Hepatocyte (in vitro differentiated cells): ENCODE data around the gene FBLN1. TPM values are rescaled to one million over a fixed set of nuclear protein-coding genes. Genes with fewer than 3 reads are reported as not detected.

Source experiments
- DNase-seq: peaks from one replicate; pipeline ENCODE4 v3.0.0-alpha.2; 2016; ENCODE audit warnings: low spot score
- H2AFZ ChIP-seq: fragments of 200-600 bp; sonication (generic); 2 replicates; pipeline ENCODE4 v1.6.0; 2016; ENCODE audit warnings: antibody characterized with exemption, mild to moderate bottlenecking
- H3K27ac ChIP-seq: fragments of 200-600 bp; sonication (generic); 2 replicates; pipeline ENCODE4 v1.5.1; 2016; ENCODE audit warnings: mild to moderate bottlenecking
- H3K27me3 ChIP-seq: fragments of 200-600 bp; sonication (generic); 2 replicates; pipeline ENCODE4 v1.6.1; 2016
- H3K36me3 ChIP-seq: fragments of 200-600 bp; sonication (generic); replicated peaks from 2 replicates; pipeline ENCODE4 v1.5.1; 2016; ENCODE audit warnings: low read depth; ENCODE audit not compliant: insufficient read depth
- H3K4me1 ChIP-seq: fragments of 200-600 bp; sonication (generic); 2 replicates; pipeline ENCODE4 v1.5.1; 2016; ENCODE audit warnings: mild to moderate bottlenecking, moderate library complexity; ENCODE audit not compliant: insufficient read depth
- H3K4me2 ChIP-seq: fragments of 200-600 bp; sonication (generic); 2 replicates; pipeline ENCODE4 v1.6.0; 2016
- H3K4me3 ChIP-seq: fragments of 200-600 bp; sonication (generic); 2 replicates; pipeline ENCODE4 v1.5.1; 2016; ENCODE audit warnings: mild to moderate bottlenecking
- H3K79me2 ChIP-seq: fragments of 200-600 bp; sonication (generic); 2 replicates; pipeline ENCODE4 v1.6.0; 2017; ENCODE audit warnings: mild to moderate bottlenecking
- H3K9me2 ChIP-seq: fragments of 200-600 bp; sonication (generic); replicated peaks from 2 replicates; pipeline ENCODE4 v1.6.0; 2017; ENCODE audit warnings: mild to moderate bottlenecking; ENCODE audit not compliant: insufficient read depth
- H3K9me3 ChIP-seq: fragments of 200-600 bp; sonication (generic); 2 replicates; pipeline ENCODE4 v1.5.1; 2016; ENCODE audit warnings: low read depth, mild to moderate bottlenecking
- H4K20me1 ChIP-seq: fragments of 200-600 bp; sonication (generic); 2 replicates; pipeline ENCODE4 v1.6.0; 2016; ENCODE audit warnings: mild to moderate bottlenecking; ENCODE audit not compliant: insufficient read depth, poor library complexity, severe bottlenecking
- CTCF ChIP-seq: fragments of 200-600 bp; sonication (generic); IDR thresholded peaks from 2 replicates; pipeline ENCODE4 v1.5.1; 2016; ENCODE audit warnings: antibody characterized with exemption, mild to moderate bottlenecking; ENCODE audit not compliant: poor library complexity
- EZH2 ChIP-seq: fragments of 200-600 bp; sonication (generic); IDR thresholded peaks from 2 replicates; pipeline ENCODE4 v1.6.1; 2016; ENCODE audit warnings: antibody characterized with exemption, mild to moderate bottlenecking, borderline replicate concordance
- EZH2phosphoT487 ChIP-seq: fragments of 200-600 bp; sonication (generic); IDR thresholded peaks from one replicate; pipeline ENCODE4 v1.6.1; 2018; ENCODE audit warnings: antibody characterized with exemption, mild to moderate bottlenecking, low read depth, moderate library complexity; ENCODE audit not compliant: unreplicated experiment, severe bottlenecking
- WGBS: methylation state at CpG from one replicate; pipeline ENCODE4 v1.1.6; 2016; ENCODE audit warnings: low lambda C conversion rate; ENCODE audit errors: missing lambda C conversion rate; 5-methylcytosine and 5-hydroxymethylcytosine counted together
- polyA plus RNA-seq: library from polyadenylated mRNA; unstranded; fragments of >200 nt; fragmentation: Nextera tagmentation; extraction: Ambion mirVana; gene quantifications from 2 replicates; pipeline ENCODE4 v1.2.1, GENCODE V29; 2016
- total RNA-seq: library from RNA; depleted of rRNA; stranded (reverse); fragments of >200 nt; gene quantifications from 2 replicates; pipeline ENCODE4 v1.2.3, GENCODE V29; 2014

The FBLN1 gene
- total and polyA plus RNA-seq, 2 experiments from 2014 or later: 201 to 669 TPM

- no peak overlapping the region for H3K27ac ChIP-seq
These were observed 110.3 kb downstream of the FBLN1 start for GRCh38 chr22:45612940-45613339.

GRCh38 chr22:45615364-45615763 is 112.7 kb downstream of the FBLN1 start:
- H2AFZ ChIP-seq: no peak overlapping the region
- no peaks in the 10 kb centered on the region for H3K36me3 ChIP-seq
- H3K4me2 ChIP-seq: no peak overlapping the region
- no peak overlapping the region for H3K4me3 ChIP-seq
- no peak for TF ChIP-seq CTCF
- H3K9me3 ChIP-seq: peaks cover 4% of the 10 kb centered on the region
- DNase-seq: no peak
- H3K9me2 ChIP-seq: no peaks in the 10 kb centered on the region
- no peaks in the 10 kb centered on the region for H3K27me3 ChIP-seq
- H3K27ac ChIP-seq: no peak overlapping the region
- H3K4me1 ChIP-seq: no peaks in the 10 kb centered on the region
- 83% methylated on average over 3 of the region's 3 CpGs for WGBS
- no peaks in the 10 kb centered on the region for H3K79me2 ChIP-seq
- H4K20me1 ChIP-seq: no peaks in the 10 kb centered on the region

More at GRCh38 chr22:45612940-45613339, 110.3 kb downstream of the FBLN1 start:
- no peaks in the 10 kb centered on the region for H3K79me2 ChIP-seq
- no peak for DNase-seq
- H4K20me1 ChIP-seq: no peaks in the 10 kb centered on the region
- H2AFZ ChIP-seq: no peak overlapping the region
- no peak for TF ChIP-seq CTCF
- H3K4me1 ChIP-seq: no peaks in the 10 kb centered on the region
- WGBS: 81% methylated on average over 15 of the region's 15 CpGs
- H3K36me3 ChIP-seq: no peaks in the 10 kb centered on the region
- H3K27me3 ChIP-seq: no peaks in the 10 kb centered on the region
- no peaks in the 10 kb centered on the region for H3K9me2 ChIP-seq
- no peaks in the 10 kb centered on the region for H3K9me3 ChIP-seq
- H3K4me3 ChIP-seq: no peak overlapping the region
- no peak overlapping the region for H3K4me2 ChIP-seq

- Histone ChIP-seq H3K27ac (no peak overlapping the region), H3K79me2 (no peaks in the 10 kb centered on the region), H3K9me3 (peaks cover 4% of the 10 kb centered on the region), H3K27me3 (no peaks in the 10 kb centered on the region), H4K20me1 (no peaks in the 10 kb centered on the region), H2AFZ (no peak overlapping the region), H3K4me2 (no peak overlapping the region), H3K9me2 (no peaks in the 10 kb centered on the region), H3K36me3 (no peaks in the 10 kb centered on the region), H3K4me3 (no peak overlapping the region), H3K4me1 (no peaks in the 10 kb centered on the region)
- TF ChIP-seq CTCF: no peak
- no peak for DNase-seq
- WGBS: 98% methylated on average over 2 of the region's 2 CpGs
These were observed 113.7 kb downstream of the FBLN1 start for GRCh38 chr22:45616432-45616831.

- 82% methylated on average over 6 of the region's 8 CpGs for WGBS
- TF ChIP-seq EZH2 (no peak), EZH2phosphoT487 (no peak), CTCF (no peak)
These were observed 115.3 kb downstream of the FBLN1 start for GRCh38 chr22:45617948-45618347.

More at GRCh38 chr22:45617948-45618347, 115.3 kb downstream of the FBLN1 start:
- Histone ChIP-seq H3K4me2 (no peak overlapping the region), H3K9me2 (no peaks in the 10 kb centered on the region), H3K36me3 (no peaks in the 10 kb centered on the region), H3K4me1 (no peaks in the 10 kb centered on the region), H3K27me3 (no peaks in the 10 kb centered on the region), H3K79me2 (no peaks in the 10 kb centered on the region), H3K4me3 (no peak overlapping the region), H3K27ac (no peak overlapping the region), H2AFZ (no peak overlapping the region), H4K20me1 (no peaks in the 10 kb centered on the region), H3K9me3 (peaks cover 4% of the 10 kb centered on the region)
- no peak for DNase-seq
